Hindlimb muscle (tissue), 1 donor: ENCODE data around the gene ZNF324B. TPM values are rescaled to one million over a fixed set of nuclear protein-coding genes. Genes with fewer than 3 reads are reported as not detected.
"Not testable (repeated sequence)": the region's sequence is repeated elsewhere in the genome, so short reads cannot be mapped to it uniquely, and the experiment has no call there.

Experiments
- DNase-seq: peaks from one replicate; pipeline ENCODE4 v3.0.0-alpha.2; 2013
- polyA plus RNA-seq: library from polyadenylated mRNA; unstranded; fragments of 120-200 nt; gene quantifications from one replicate; pipeline ENCODE4 v1.2.1, GENCODE V29; 2013; ENCODE audit not compliant: insufficient read length

Gene ZNF324B
- polyA plus RNA-seq = 4.0 TPM

GRCh38 chr19:58451358-58452101 lies at the start of gene ZNF324B:
Gene ZNF324B (plus strand): TSS chr19:58451622. CDS start chr19:58453702, 2,080 bp downstream.
- DNase-seq = peak; percentile 97

- no peak for DNase-seq
Measured at GRCh38 chr19:58401840-58402421, 49.5 kb upstream of the ZNF324B start.

- not testable (repeated sequence) for DNase-seq
Measured at GRCh38 chr19:58403920-58404478, 47.4 kb upstream of the ZNF324B start.

GRCh38 chr19:58406818-58407657 lies 44.4 kb upstream of the ZNF324B start:
- no peak for DNase-seq

- DNase-seq = no peak
Measured at GRCh38 chr19:58407658-58408151, 43.7 kb upstream of the ZNF324B start.

GRCh38 chr19:58408152-58409009 lies 43.0 kb upstream of the ZNF324B start, which contains the start of gene ZNF584:
Gene ZNF584 (plus strand): TSS chr19:58408649. CDS start chr19:58409148, 499 bp downstream.
- peak; percentile 95 for DNase-seq

- DNase-seq = no peak
Measured at GRCh38 chr19:58409010-58409790, 42.2 kb upstream of the ZNF324B start.

GRCh38 chr19:58416604-58417003 lies 34.8 kb upstream of the ZNF324B start:
- no peak for DNase-seq

GRCh38 chr19:58417071-58417470 lies 34.4 kb upstream of the ZNF324B start:
- DNase-seq = no peak

GRCh38 chr19:58428617-58429016 lies 22.8 kb upstream of the ZNF324B start:
- no peak for DNase-seq

DNA sequence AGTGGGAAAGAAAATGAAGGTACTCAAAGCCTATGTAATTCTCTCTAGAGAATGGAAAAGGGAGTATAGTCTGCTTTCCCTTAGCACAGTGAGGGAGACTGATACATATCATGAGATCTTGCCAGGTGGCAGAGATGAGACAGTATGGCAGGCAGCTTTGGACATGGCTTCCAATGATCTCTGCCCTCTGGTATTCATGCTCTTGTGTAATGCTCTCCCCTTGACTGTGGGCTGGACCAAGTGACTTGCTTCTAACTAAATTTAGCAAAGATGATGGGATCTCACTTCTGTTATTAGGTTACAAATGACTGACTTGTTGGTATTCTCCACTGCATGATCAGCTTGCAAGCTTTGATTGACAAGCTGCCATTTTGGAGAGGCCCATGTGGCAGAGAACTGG lies 21.7 kb upstream of the ZNF324B start:
- no peak for DNase-seq

DNA sequence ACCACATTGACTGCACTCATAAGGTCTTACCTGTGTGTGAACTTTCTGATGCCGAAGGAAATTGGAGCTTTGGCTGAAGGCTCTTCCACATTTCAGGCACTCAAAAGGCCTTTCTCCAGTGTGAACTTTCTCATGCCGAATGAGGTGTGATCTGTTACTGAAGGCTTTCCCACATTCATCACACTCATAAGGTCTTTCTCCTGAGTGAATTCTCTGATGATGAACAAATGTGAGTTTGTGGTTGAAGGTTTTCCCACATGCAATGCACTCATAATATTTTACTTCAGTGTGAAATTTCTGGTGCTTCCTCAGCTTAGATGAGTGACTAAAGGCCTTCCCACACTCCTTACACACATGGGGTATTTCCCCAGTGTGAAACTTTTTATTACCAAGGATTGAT lies 17.2 kb upstream of the ZNF324B start:
- DNase-seq = no peak

- DNase-seq = peak; percentile 97
Measured at GRCh38 chr19:58439576-58440554, 11.6 kb upstream of the ZNF324B start, which contains the start of gene ZNF132. Gene ZNF132 (minus strand): TSS chr19:58440153. CDS start chr19:58439821, 332 bp downstream.

GRCh38 chr19:58440556-58440955 lies 10.9 kb upstream of the ZNF324B start:
- DNase-seq = no peak

- DNase-seq = not testable (repeated sequence)
Measured at GRCh38 chr19:58442986-58443385, 8.4 kb upstream of the ZNF324B start.

- not testable (repeated sequence) for DNase-seq
Measured at GRCh38 chr19:58448860-58449259, 2.6 kb upstream of the ZNF324B start.

DNA sequence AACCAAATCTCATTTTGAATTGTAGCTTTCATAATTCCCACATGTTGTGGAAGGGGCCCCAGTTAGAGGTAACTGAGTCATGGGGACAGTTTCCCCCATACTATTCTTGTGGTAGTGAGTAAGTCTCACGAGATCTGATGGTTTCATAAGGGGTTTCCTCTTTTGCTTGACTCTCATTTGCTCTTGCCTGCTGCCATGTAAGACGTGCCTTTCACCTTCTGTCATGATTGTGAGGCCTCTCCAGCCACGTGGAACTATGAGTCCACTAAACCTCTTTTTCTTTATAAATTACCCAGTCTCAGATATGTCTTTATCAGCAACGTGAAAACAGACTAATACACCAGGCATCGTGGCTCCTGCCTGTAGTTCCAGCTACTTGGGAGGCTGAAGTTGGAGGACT lies 1.4 kb upstream of the ZNF324B start:
- not testable (repeated sequence) for DNase-seq

DNA sequence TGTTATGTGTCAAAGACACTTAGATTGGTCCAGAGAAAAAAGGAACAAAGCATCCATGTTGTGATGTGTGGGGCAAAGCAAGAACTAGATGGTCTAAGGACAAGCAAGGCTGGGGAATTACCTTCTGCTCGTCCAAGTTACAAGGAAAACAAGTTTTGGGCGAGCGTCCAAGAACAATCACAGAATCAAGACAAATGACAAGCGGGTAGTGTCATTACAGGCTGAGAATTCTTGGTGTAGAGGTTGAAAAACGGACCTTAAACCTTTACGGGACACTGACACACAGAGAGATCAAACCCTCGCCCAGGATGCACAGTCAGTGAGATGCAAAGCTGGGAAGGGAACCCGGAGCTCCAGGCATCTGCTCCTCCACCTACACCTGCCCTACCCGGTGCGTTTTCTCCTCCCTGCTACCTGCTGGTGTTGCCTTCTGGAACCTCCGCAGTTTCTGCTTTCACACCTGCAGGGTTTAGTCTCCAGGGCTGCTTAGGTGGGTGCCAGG lies 515 bp upstream of the ZNF324B start:
- DNase-seq = no peak

DNA sequence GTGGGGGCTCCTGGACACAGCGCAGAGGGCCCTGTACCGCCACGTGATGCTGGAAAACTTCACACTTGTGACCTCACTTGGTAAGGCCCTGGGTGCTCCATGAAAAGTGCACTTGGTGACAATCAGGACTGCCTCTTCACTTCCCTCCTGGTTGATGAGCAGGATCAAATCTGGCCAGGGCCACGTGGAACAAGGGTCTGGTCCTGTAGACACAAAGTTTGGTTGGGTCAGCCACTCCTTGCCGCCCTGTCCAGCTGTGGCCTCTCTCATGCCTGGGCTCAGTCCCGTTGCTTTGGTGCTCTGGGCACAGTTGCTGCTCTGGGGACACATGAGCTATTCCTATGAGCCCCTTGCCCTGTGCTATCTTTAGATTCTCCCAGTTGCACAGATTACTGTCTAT lies 2.3 kb downstream of the ZNF324B start:
- DNase-seq = no peak
